Activated B cell treated with CpG ODN at 0.5 μM for 24 hours (primary cell): ENCODE measurements around the gene CERS6. TPM values are rescaled to one million over a fixed set of nuclear protein-coding genes. Genes with fewer than 3 reads are reported as not detected.

Source experiments
- ATAC-seq: fragments of 200-7000 bp; cut with Tn5 transposase; one replicate; pipeline ENCODE4 v1.10.0; 2021; ENCODE audit warnings: low read depth, mild to moderate bottlenecking, moderate library complexity
- CTCF ChIA-PET: fragments of 350-600 bp; sonication (Branson Sonifier 250); formaldehyde crosslinking; loops from one replicate; lab custom pipeline; 2021; ENCODE audit warnings: antibody characterized with exemption; lab: Charles Lee
- POLR2A ChIA-PET: fragments of 350-600 bp; sonication (Branson Sonifier 250); formaldehyde crosslinking; loops from one replicate; lab custom pipeline; 2021; ENCODE audit warnings: antibody characterized with exemption; lab: Charles Lee
- DNase-seq: peaks from one replicate; pipeline ENCODE4 v3.0.0; 2022
- H3K27ac Mint-ChIP-seq: one replicate; pipeline ENCODE4 v1.8.0; 2020; ENCODE audit warnings: mixed read lengths
- H3K27me3 Mint-ChIP-seq: one replicate; pipeline ENCODE4 v1.8.0; 2021; ENCODE audit warnings: mixed read lengths
- H3K36me3 Mint-ChIP-seq: one replicate; pipeline ENCODE4 v1.8.0; 2021; ENCODE audit warnings: low read depth, mixed read lengths
- H3K4me1 Mint-ChIP-seq: one replicate; pipeline ENCODE4 v1.8.0; 2021; ENCODE audit warnings: mixed read lengths
- H3K4me3 Mint-ChIP-seq: one replicate; pipeline ENCODE4 v1.8.0; 2020; ENCODE audit warnings: mild to moderate bottlenecking, mixed read lengths
- H3K9me3 Mint-ChIP-seq: one replicate; pipeline ENCODE4 v1.8.0; 2020; ENCODE audit warnings: mixed read lengths
- intact Hi-C: fragments of 100-400 bp; cut with micrococcal nuclease; formaldehyde crosslinking; loops from one replicate; pipeline ENCODE4 v1.15.1; 2024
- total RNA-seq: library from RNA; stranded (reverse); gene quantifications from 2 replicates; pipeline ENCODE4 v1.2.3, GENCODE V29; 2022
- TF ChIP-seq, protein P1 (sequence below): fragments of 200-600 bp; IDR thresholded peaks from one replicate; pipeline ENCODE4 v1.8.0; 2022; ENCODE audit warnings: antibody characterized with exemption, mild to moderate bottlenecking

The CERS6 gene
- total RNA-seq, 1 donor from 2014 or later = 5.3 TPM

GRCh38 chr2:168703926-168704325 lies 247.9 kb downstream of the CERS6 start:
- CTCF ChIA-PET = no interaction called here
- POLR2A ChIA-PET = no interaction called here
- no peaks in the 10 kb centered on the region for H3K9me3 Mint-ChIP-seq

GRCh38 chr2:168705534-168706470 lies 249.7 kb downstream of the CERS6 start:
- TF ChIP-seq, protein P1, sequence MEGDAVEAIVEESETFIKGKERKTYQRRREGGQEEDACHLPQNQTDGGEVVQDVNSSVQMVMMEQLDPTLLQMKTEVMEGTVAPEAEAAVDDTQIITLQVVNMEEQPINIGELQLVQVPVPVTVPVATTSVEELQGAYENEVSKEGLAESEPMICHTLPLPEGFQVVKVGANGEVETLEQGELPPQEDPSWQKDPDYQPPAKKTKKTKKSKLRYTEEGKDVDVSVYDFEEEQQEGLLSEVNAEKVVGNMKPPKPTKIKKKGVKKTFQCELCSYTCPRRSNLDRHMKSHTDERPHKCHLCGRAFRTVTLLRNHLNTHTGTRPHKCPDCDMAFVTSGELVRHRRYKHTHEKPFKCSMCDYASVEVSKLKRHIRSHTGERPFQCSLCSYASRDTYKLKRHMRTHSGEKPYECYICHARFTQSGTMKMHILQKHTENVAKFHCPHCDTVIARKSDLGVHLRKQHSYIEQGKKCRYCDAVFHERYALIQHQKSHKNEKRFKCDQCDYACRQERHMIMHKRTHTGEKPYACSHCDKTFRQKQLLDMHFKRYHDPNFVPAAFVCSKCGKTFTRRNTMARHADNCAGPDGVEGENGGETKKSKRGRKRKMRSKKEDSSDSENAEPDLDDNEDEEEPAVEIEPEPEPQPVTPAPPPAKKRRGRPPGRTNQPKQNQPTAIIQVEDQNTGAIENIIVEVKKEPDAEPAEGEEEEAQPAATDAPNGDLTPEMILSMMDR = no peak
- Mint-ChIP-seq H3K4me3 (no peak overlapping the region), H3K4me1 (peaks cover 2% of the 10 kb centered on the region), H3K9me3 (no peaks in the 10 kb centered on the region), H3K27me3 (no peaks in the 10 kb centered on the region), H3K36me3 (no peaks in the 10 kb centered on the region), H3K27ac (no peak overlapping the region)
- intact Hi-C loops = loop anchor here (1.0 kb wide), 1 partner anchor 360 kb away; no protein-coding TSS in a partner anchor
- CTCF ChIA-PET = interaction anchor here (2.0 kb wide), 1 partner anchor 359 kb away, joined by 11 read pairs; no protein-coding TSS in a partner anchor
- ATAC-seq (no peak), DNase-seq (no peak)
- POLR2A ChIA-PET = no interaction called here

More at GRCh38 chr2:168703926-168704325, 247.9 kb downstream of the CERS6 start:
- Mint-ChIP-seq H3K4me3 (no peak overlapping the region), H3K27ac (no peak overlapping the region), H3K4me1 (no peaks in the 10 kb centered on the region), H3K27me3 (no peaks in the 10 kb centered on the region), H3K36me3 (no peaks in the 10 kb centered on the region)
- ATAC-seq (no peak), DNase-seq (no peak)
- TF ChIP-seq, protein P1 = no peak
- intact Hi-C loops = no loop called here

DNA sequence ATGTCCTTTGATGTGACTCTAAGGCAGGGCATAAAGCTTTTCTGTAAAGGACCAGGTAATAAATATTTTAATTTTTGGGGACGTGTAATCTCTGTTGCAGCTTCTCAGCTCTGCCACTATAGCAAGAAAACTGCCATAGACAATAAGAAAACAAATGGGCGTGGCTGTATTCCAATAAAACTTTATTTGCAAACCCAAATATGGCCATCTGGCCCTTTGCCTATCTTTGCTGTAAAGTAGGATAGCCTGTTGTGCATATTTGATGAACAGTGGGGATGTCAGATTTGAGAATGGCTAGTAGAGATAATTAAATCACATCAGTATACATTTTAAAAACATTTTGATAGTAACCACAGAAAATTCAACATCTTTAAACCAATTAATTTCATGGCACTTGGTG lies 250.7 kb downstream of the CERS6 start:
- intact Hi-C loops = no loop called here
- H3K4me3 Mint-ChIP-seq = no peak overlapping the region
- DNase-seq (no peak), ATAC-seq (no peak)
- H3K36me3 Mint-ChIP-seq = no peaks in the 10 kb centered on the region
- TF ChIP-seq, protein P1 = no peak
- no peaks in the 10 kb centered on the region for H3K9me3 Mint-ChIP-seq
- H3K4me1 Mint-ChIP-seq = peaks cover 9% of the 10 kb centered on the region
- POLR2A ChIA-PET = no interaction called here
- CTCF ChIA-PET = interaction anchor here (2.0 kb wide), 1 partner anchor 360 kb away, joined by 11 read pairs; no protein-coding TSS in a partner anchor
- H3K27ac Mint-ChIP-seq = no peak overlapping the region
- H3K27me3 Mint-ChIP-seq = no peaks in the 10 kb centered on the region

DNA sequence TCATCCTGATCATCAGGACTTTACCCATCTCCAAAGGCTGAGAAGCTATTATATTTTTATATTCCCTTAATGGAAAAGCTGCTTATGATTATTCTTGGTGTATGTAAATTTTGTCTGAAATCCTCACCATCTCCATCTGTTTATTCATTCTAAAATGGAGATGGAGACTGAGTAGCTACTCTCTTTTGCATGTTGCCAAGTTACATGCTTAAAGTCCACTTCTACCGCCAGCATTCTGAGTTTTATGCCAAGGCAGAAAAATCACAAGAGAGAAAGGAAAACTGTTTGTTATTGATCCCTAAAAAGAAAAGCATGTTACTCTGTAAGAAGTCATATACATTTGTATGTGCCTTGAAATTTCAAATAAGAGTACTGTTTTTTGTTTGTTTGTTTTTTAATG lies 252.0 kb downstream of the CERS6 start:
- ATAC-seq = no peak
- Mint-ChIP-seq H3K9me3 (no peaks in the 10 kb centered on the region), H3K4me3 (no peak overlapping the region), H3K4me1 (peaks cover 20% of the 10 kb centered on the region), H3K36me3 (no peaks in the 10 kb centered on the region), H3K27ac (no peak overlapping the region), H3K27me3 (no peaks in the 10 kb centered on the region)
- ChIA-PET POLR2A (no interaction called here), CTCF (interaction anchor here (1.1 kb wide), 1 partner anchor 264 kb away, joined by 3 read pairs; no protein-coding TSS in a partner anchor)
- DNase-seq = no peak
- TF ChIP-seq, protein P1 = no peak
- intact Hi-C loops = no loop called here
